Lower leg skin (tissue), 4 donors: ENCODE measurements around the gene STAT2. TPM values are rescaled to one million over a fixed set of nuclear protein-coding genes. Genes with fewer than 3 reads are reported as not detected.

Experiments used
- DNase-seq, 2 donors: peaks; one replicate each; pipeline ENCODE4 v3.0.0-alpha.2; 2019; ENCODE audit warnings: low spot score in 2 of 2
- H3K4me3 ChIP-seq: fragments of 200-600 bp; sonication (generic); 2 replicates; pipeline ENCODE4 v1.5.1; 2017; ENCODE audit warnings: mild to moderate bottlenecking, low read depth; ENCODE audit not compliant: poor library complexity, severe bottlenecking
- POLR2A ChIP-seq, 2 donors: fragments of 450-650 bp; IDR thresholded peaks; one replicate each; pipeline ENCODE4 v1.6.1; 2016 to 2017; ENCODE audit warnings: antibody characterized with exemption in 2 of 2, mild to moderate bottlenecking in 1 of 2, moderate library complexity in 1 of 2
- WGBS, 2 donors: methylation state at CpG; one replicate each; pipeline ENCODE4 v1.1.5; 2018; 5-methylcytosine and 5-hydroxymethylcytosine counted together
- intact Hi-C: fragments of 100-400 bp; cut with DNase I; formaldehyde crosslinking; loops from one replicate; pipeline ENCODE4 v1.15.0; 2023; ENCODE audit warnings: low total_unique reads
- total RNA-seq, 4 donors: library from RNA; depleted of rRNA; stranded (reverse); fragments of >200 nt; gene quantifications; one replicate each; pipeline ENCODE4 v1.1.0, GENCODE V29; 2016
- TF ChIP-seq, protein P1 (sequence below), 3 donors: fragments of 450-650 bp; IDR thresholded peaks; one replicate each; pipeline ENCODE4 v1.5.1; 2016; ENCODE audit warnings: antibody characterized with exemption in 3 of 3, mild to moderate bottlenecking in 3 of 3, moderate library complexity in 2 of 3

Gene STAT2
- total RNA-seq, 4 donors from 2014 or later: 60.8 to 98.4 (median 92.5) TPM

DNA sequence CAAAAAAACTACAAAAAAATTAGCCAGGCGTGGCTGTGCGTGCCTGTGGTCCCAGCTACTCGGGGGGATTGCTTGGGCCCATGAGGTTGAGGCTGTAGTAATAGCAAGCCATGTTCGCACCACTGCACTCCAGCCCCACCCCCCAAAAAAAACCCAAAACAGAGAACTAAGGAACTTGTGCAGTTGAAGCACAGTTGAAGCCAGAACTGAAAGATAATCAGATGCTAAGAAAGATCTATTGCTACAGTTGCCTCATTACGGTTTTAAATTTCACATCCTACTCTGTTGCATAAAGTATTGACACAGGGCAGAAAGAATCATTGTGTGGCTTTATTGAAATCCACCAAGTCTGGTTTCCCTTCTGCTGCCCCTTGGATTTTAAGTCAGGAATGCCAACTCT lies 63.6 kb downstream of the STAT2 start:
- H3K4me3 ChIP-seq: no peak overlapping the region
- intact Hi-C loops: no loop called here
- DNase-seq: no peak
- no peak for TF ChIP-seq POLR2A (IDR thresholded peaks at IDR 0.05)
- TF ChIP-seq, protein P1, sequence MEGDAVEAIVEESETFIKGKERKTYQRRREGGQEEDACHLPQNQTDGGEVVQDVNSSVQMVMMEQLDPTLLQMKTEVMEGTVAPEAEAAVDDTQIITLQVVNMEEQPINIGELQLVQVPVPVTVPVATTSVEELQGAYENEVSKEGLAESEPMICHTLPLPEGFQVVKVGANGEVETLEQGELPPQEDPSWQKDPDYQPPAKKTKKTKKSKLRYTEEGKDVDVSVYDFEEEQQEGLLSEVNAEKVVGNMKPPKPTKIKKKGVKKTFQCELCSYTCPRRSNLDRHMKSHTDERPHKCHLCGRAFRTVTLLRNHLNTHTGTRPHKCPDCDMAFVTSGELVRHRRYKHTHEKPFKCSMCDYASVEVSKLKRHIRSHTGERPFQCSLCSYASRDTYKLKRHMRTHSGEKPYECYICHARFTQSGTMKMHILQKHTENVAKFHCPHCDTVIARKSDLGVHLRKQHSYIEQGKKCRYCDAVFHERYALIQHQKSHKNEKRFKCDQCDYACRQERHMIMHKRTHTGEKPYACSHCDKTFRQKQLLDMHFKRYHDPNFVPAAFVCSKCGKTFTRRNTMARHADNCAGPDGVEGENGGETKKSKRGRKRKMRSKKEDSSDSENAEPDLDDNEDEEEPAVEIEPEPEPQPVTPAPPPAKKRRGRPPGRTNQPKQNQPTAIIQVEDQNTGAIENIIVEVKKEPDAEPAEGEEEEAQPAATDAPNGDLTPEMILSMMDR (IDR thresholded peaks at IDR 0.05): no peak
- 79% methylated on average over 5 of the region's 5 CpGs for WGBS, 2 donors

DNA sequence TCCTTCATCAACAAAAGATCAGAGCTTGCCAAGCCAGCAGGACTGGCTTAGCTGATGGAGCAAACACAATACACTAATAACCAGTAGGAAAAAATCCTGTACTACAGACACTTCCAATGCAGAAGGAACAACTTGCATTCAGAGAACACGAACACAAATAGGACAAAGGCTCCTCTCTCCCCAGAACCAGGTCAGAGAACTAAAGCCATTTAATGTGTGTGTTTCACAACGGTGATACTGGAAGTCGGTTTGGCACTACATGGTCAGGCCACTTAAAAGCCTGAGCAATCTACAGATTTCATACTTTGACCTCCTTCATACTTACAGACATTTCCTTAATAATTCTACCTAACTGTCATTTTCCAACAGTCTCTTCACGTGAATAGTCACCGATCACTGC lies 66.1 kb downstream of the STAT2 start:
- no peak overlapping the region for H3K4me3 ChIP-seq
- no peak for DNase-seq
- intact Hi-C loops: no loop called here
- TF ChIP-seq, protein P1 (IDR thresholded peaks at IDR 0.05): no peak
- no peak for TF ChIP-seq POLR2A (IDR thresholded peaks at IDR 0.05)
- WGBS, 2 donors: 80 to 87% methylated on average over 5 of the region's 5 CpGs

Other genes with a start within 250 kb of the STAT2 start
- gene RPL41, start 243.5 kb downstream of the STAT2 start, total RNA-seq: 1,000 to 10,000 TPM; 3,201 to 5,967 (median 4,725) TPM
- 1 to 10 TPM; 3.4 to 4.4 (median 3.7) TPM for gene ZC3H10, start 241.8 kb downstream of the STAT2 start, total RNA-seq
- gene ESYT1, start 231.8 kb downstream of the STAT2 start, total RNA-seq: 10 to 100 TPM; 51.2 to 84.1 (median 64.9) TPM
- 10 to 100 TPM in 3 of 4 donors, 1 to 10 TPM in 1; 9.0 to 40.1 (median 22.5) TPM for gene MYL6B, start 207.5 kb downstream of the STAT2 start, total RNA-seq
- gene MYL6, start 201.7 kb downstream of the STAT2 start, total RNA-seq: 1,000 to 10,000 TPM in 1 of 4 donors, 100 to 1,000 TPM in 3; 700 to 1,156 (median 824) TPM
- 10 to 100 TPM; 55.3 to 90.5 (median 63.5) TPM for gene SMARCC2, start 170.6 kb downstream of the STAT2 start, total RNA-seq
- gene RNF41, start 138.2 kb downstream of the STAT2 start, total RNA-seq: 10 to 100 TPM; 33.3 to 46.5 (median 42.1) TPM
- gene NABP2, start 135.8 kb downstream of the STAT2 start, total RNA-seq: 10 to 100 TPM in 3 of 4 donors, 1 to 10 TPM in 1; 9.9 to 23.1 (median 17.9) TPM
- gene SLC39A5, start 130.1 kb downstream of the STAT2 start, total RNA-seq: not detected
- gene ANKRD52, start 101.7 kb downstream of the STAT2 start, total RNA-seq: 10 to 100 TPM; 15.6 to 22.3 (median 18.7) TPM
- gene COQ10A, start 93.2 kb downstream of the STAT2 start, total RNA-seq: 10 to 100 TPM in 1 of 4 donors, 1 to 10 TPM in 3; 2.8 to 11.0 (median 5.8) TPM
- 100 to 1,000 TPM; 118 to 156 (median 150) TPM for gene CS, start 59.8 kb downstream of the STAT2 start, total RNA-seq
- gene CNPY2, start 44.1 kb downstream of the STAT2 start, total RNA-seq: 10 to 100 TPM; 23.3 to 40.9 (median 37.7) TPM
- 10 to 100 TPM; 24.2 to 60.1 (median 28.9) TPM for gene PAN2, start 26.1 kb downstream of the STAT2 start, total RNA-seq
- gene IL23A, start 21.2 kb downstream of the STAT2 start, total RNA-seq: under 1 TPM in 1 of 4 donors, not detected in 3; 0.45 TPM
- gene APOF, start 2.8 kb upstream of the STAT2 start, total RNA-seq: not detected
- gene TIMELESS, start 89.3 kb upstream of the STAT2 start, total RNA-seq: 1 to 10 TPM; 2.9 to 6.5 (median 3.7) TPM
- not detected for gene MIP, start 94.5 kb upstream of the STAT2 start, total RNA-seq
- 1 to 10 TPM; 1.3 to 2.3 (median 2.1) TPM for gene SPRYD4, start 108.5 kb upstream of the STAT2 start, total RNA-seq
- 10 to 100 TPM in 1 of 4 donors, 1 to 10 TPM in 3; 4.3 to 12.6 (median 6.8) TPM for gene GLS2, start 128.1 kb upstream of the STAT2 start, total RNA-seq
- gene RBMS2, start 161.7 kb upstream of the STAT2 start, total RNA-seq: 10 to 100 TPM; 12.7 to 14.9 (median 13.7) TPM